Right lobe of liver (tissue), 4 donors: ENCODE results near the gene BIN1.

Source experiments
- CTCF ChIP-seq, 4 donors: fragments of 200-600 bp in 3 of 4; fragments of 450-650 bp in 1 of 4; IDR thresholded peaks; one replicate each; pipeline versions ENCODE4 v1.5.1 to v1.8.0; 2016 to 2022; ENCODE audit warnings: antibody characterized with exemption in 4 of 4, mild to moderate bottlenecking in 2 of 4
- POLR2A ChIP-seq: fragments of 450-650 bp; IDR thresholded peaks from one replicate; pipeline ENCODE4 v1.6.1; 2017; ENCODE audit warnings: antibody characterized with exemption, mild to moderate bottlenecking
- donor health status: DM: no; HTN: no; CAD: no.
- donor health status: DM: no; HTN: no; CAD: no.
- donor health status: DM: no; HTN: yes; CAD: no.

- TF ChIP-seq POLR2A, result no peak
- TF ChIP-seq CTCF (IDR thresholded peaks at IDR 0.05), result no peak
Observed at GRCh38 chr2:127085317-127085681, 21.7 kb downstream of the BIN1 start.
